SU-DHL-6 (cell line): ENCODE data around the gene FCAMR.

Experiments used
- H2AFZ ChIP-seq: fragments of 200-600 bp; sonication (generic); 2 replicates; pipeline ENCODE4 v1.6.1; 2014; ENCODE audit warnings: low read depth, mild to moderate bottlenecking, moderate library complexity, mixed read lengths, antibody characterized with exemption, low read length; ENCODE audit not compliant: severe bottlenecking
- H3F3A ChIP-seq: fragments of 200-600 bp; shearing (Covaris generic); 2 replicates; pipeline ENCODE4 v1.6.0; 2016; ENCODE audit warnings: antibody characterized with exemption, mild to moderate bottlenecking; ENCODE audit not compliant: insufficient read depth
- H3K27ac ChIP-seq: fragments of 200-600 bp; sonication (generic); 2 replicates; pipeline ENCODE4 v1.5.1; 2016; ENCODE audit warnings: low read depth, mild to moderate bottlenecking, low read length, moderate library complexity, mixed read lengths
- H3K27me3 ChIP-seq: fragments of 200-600 bp; sonication (generic), shearing (Covaris generic); 2 replicates; pipeline ENCODE4 v1.6.0; 2014; ENCODE audit warnings: mild to moderate bottlenecking, low read length
- H3K36me3 ChIP-seq: fragments of 200-600 bp; sonication (generic); 2 replicates; pipeline ENCODE4 v1.6.1; 2014; ENCODE audit warnings: mild to moderate bottlenecking, low read length, mixed read lengths
- H3K4me2 ChIP-seq: fragments of 300-600, 200-600 bp; shearing (Covaris generic), sonication (generic); 2 replicates; pipeline ENCODE4 v1.6.0; 2014; ENCODE audit warnings: low read length, low read depth, mild to moderate bottlenecking; ENCODE audit not compliant: poor library complexity, severe bottlenecking
- H3K4me3 ChIP-seq: fragments of 200-600 bp; sonication (generic); 2 replicates; pipeline ENCODE4 v1.5.1; 2014; ENCODE audit warnings: antibody characterized with exemption, low read length, mild to moderate bottlenecking, mixed read lengths; ENCODE audit not compliant: insufficient read depth, poor library complexity, severe bottlenecking
- H3K79me2 ChIP-seq: fragments of 200-600 bp; sonication (generic); 2 replicates; pipeline ENCODE4 v1.6.1; 2014; ENCODE audit warnings: mild to moderate bottlenecking, low read length, moderate library complexity; ENCODE audit not compliant: insufficient read depth
- H3K9ac ChIP-seq: fragments of 200-600 bp; sonication (generic); 2 replicates; pipeline ENCODE4 v1.7.0; 2014; ENCODE audit warnings: mild to moderate bottlenecking, low read length
- H3K9me2 ChIP-seq: fragments of 200-600 bp; sonication (generic); replicated peaks from 2 replicates; pipeline ENCODE4 v1.6.1; 2014; ENCODE audit warnings: low read length; ENCODE audit not compliant: insufficient read depth
- H3K9me3 ChIP-seq: fragments of 200-600 bp; sonication (generic); 2 replicates; pipeline ENCODE4 v1.6.1; 2014; ENCODE audit warnings: low read length, mixed read lengths; ENCODE audit not compliant: insufficient read depth
- H4K20me1 ChIP-seq: fragments of 200-600 bp; sonication (generic); 2 replicates; pipeline ENCODE4 v1.6.1; 2014; ENCODE audit warnings: low read depth, mild to moderate bottlenecking, antibody characterized with exemption, low read length, moderate library complexity, mixed read lengths
- CTCF ChIP-seq: fragments of 200-600 bp; sonication (generic); IDR thresholded peaks from one replicate; pipeline ENCODE4 v1.5.1; 2017; ENCODE audit warnings: antibody characterized with exemption, mild to moderate bottlenecking, low read length, moderate library complexity; ENCODE audit not compliant: insufficient read depth, poor library complexity, severe bottlenecking
- EZH2phosphoT487 ChIP-seq: fragments of 200-600 bp; sonication (generic), shearing (Covaris generic); conservative IDR thresholded peaks from 2 replicates; pipeline ENCODE4 v1.6.1; 2018; ENCODE audit warnings: mild to moderate bottlenecking, antibody characterized with exemption, low read length, moderate library complexity, mixed read lengths

FCAMR gene

GRCh38 chr1:206982216-206982615 is 12.0 kb upstream of the FCAMR start:
- H2AFZ ChIP-seq: no peak overlapping the region
- H3K4me3 ChIP-seq: no peak overlapping the region
- H3K9ac ChIP-seq: no peak overlapping the region
- no peaks in the 10 kb centered on the region for H3K79me2 ChIP-seq
- no peak overlapping the region for H3K4me2 ChIP-seq
- H3K9me2 ChIP-seq: no peaks in the 10 kb centered on the region
- H4K20me1 ChIP-seq: no peaks in the 10 kb centered on the region
- H3K27me3 ChIP-seq: no peaks in the 10 kb centered on the region
- no peak overlapping the region for H3K27ac ChIP-seq
- peak; percentile 66 for TF ChIP-seq CTCF
- TF ChIP-seq EZH2phosphoT487: no peak
- H3K9me3 ChIP-seq: no peaks in the 10 kb centered on the region
- H3F3A ChIP-seq: no peaks in the 10 kb centered on the region
- no peaks in the 10 kb centered on the region for H3K36me3 ChIP-seq

GRCh38 chr1:206979379-206980043 is 9.3 kb upstream of the FCAMR start:
- Histone ChIP-seq H3K4me2 (no peak overlapping the region), H3F3A (no peaks in the 10 kb centered on the region), H3K9me2 (no peaks in the 10 kb centered on the region), H3K4me3 (no peak overlapping the region), H3K9me3 (no peaks in the 10 kb centered on the region), H2AFZ (no peak overlapping the region), H3K27ac (no peak overlapping the region), H3K9ac (no peak overlapping the region), H3K27me3 (no peaks in the 10 kb centered on the region), H4K20me1 (no peaks in the 10 kb centered on the region), H3K79me2 (no peaks in the 10 kb centered on the region), H3K36me3 (no peaks in the 10 kb centered on the region)
- TF ChIP-seq EZH2phosphoT487: no peak
- peak; percentile 37 for TF ChIP-seq CTCF

- no peaks in the 10 kb centered on the region for H3F3A ChIP-seq
- H3K27ac ChIP-seq: no peak overlapping the region
- no peaks in the 10 kb centered on the region for H4K20me1 ChIP-seq
- no peak overlapping the region for H3K9ac ChIP-seq
- TF ChIP-seq CTCF: no peak
- no peak for TF ChIP-seq EZH2phosphoT487
- H3K9me2 ChIP-seq: no peaks in the 10 kb centered on the region
- H3K79me2 ChIP-seq: no peaks in the 10 kb centered on the region
- H2AFZ ChIP-seq: no peak overlapping the region
- no peaks in the 10 kb centered on the region for H3K36me3 ChIP-seq
- H3K27me3 ChIP-seq: no peaks in the 10 kb centered on the region
- no peaks in the 10 kb centered on the region for H3K9me3 ChIP-seq
- H3K4me2 ChIP-seq: no peak overlapping the region
- no peak overlapping the region for H3K4me3 ChIP-seq
Observed at GRCh38 chr1:206978259-206978658, 8.0 kb upstream of the FCAMR start.
